Renal cortex interstitium (tissue), 11 donors: Measurements from ENCODE around the gene SHBG. TPM values are rescaled to one million over a fixed set of nuclear protein-coding genes. Genes with fewer than 3 reads are reported as not detected.
"Not testable (repeated sequence)": the region's sequence is repeated elsewhere in the genome, so short reads cannot be mapped to it uniquely, and the experiment has no call there.

Source experiments
- DNase-seq, 11 donors: peaks; one replicate each; pipeline ENCODE4 v3.0.0-alpha.2; 2013; ENCODE audit warnings: low read depth in 9 of 11, low spot score in 4 of 11; ENCODE audit errors: extremely low read depth in 1 of 11
- polyA plus RNA-seq, 3 donors: library from polyadenylated mRNA; unstranded; fragments of 120-200 nt; gene quantifications; one replicate each; pipeline ENCODE4 v1.2.1, GENCODE V29; 2013; ENCODE audit not compliant: insufficient read length in 3 of 3

The SHBG gene
- polyA plus RNA-seq, 3 donors = 3.4 to 4.7 (median 4.0) TPM

DNA sequence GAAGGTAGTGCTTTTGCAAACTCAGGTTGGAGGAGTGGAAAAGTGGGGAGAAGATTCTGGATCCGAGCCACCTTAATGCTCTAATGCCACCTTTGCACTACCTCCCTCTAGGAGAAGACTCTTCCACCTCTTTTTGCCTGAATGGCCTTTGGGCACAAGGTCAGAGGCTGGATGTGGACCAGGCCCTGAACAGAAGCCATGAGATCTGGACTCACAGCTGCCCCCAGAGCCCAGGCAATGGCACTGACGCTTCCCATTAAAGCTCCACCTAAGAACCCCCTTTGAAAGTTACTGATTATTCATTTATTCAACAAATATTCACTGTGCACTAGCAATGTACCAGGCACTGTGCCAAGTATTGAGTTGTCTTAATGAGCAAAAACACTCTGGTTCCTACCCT is 3.2 kb downstream of the SHBG start:
- no peak for DNase-seq

DNA sequence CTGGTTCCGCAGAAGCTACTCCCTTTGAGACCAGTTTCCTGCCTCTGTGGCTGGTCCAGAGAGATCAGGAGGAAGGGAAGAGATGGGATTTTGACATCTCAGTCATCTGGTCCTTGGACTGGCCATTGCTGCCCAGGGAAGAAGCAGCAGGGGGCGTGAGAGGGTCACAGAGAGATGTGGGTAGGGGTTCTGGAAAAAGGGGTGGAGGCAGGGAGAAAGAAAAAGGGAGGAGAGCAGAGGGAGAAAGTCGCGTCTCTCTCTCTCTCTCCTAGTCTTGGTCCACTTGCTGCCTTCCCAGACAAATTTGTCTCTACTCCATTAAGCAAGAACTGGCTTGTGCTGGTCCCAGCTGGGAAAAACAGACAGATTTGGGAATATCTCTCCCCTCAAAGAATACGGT is 4.4 kb downstream of the SHBG start:
- DNase-seq = peak in 6 of 11 donors; percentile 58 to 74 (median 68)

DNA sequence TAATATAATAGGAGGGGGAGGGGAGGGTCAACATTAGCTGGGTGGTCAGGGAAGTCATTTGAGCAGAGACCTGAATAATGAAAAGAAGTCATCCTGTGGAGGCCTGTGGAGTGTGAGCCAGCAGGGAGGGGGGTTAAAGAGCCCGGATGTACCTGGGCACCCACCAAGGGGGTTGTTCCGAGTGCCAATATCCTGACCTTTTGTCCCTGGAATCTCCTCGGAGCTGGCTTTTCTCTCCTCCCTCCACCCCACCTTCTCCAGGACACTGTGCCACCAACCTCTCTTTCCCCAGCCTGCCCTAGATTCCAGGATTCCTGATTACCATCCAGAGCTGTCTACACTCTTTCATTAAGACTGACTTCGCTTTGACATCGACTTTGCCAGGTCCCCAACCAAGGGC is 6.2 kb downstream of the SHBG start:
- DNase-seq = no peak

DNA sequence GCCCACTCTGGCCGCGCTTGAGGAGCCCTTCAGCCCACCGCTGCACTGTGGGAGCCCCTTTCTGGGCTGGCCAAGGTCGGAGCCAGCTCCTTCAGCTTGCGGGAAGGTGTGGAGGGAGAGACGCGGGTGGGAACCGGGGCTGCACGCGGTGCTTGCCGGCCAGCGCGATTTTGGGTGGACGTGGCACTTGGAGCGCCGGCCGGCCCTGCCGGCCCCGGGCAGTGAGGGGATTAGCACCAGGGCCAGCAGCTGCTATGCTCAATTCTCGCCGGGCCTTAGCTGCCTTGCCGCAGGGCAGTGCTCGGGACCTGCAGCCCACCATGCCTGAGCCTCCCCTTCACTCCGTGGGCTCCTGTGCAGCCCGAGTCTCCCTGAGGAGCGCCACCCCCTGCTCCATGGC is 10.8 kb downstream of the SHBG start:
- DNase-seq = no peak

DNA sequence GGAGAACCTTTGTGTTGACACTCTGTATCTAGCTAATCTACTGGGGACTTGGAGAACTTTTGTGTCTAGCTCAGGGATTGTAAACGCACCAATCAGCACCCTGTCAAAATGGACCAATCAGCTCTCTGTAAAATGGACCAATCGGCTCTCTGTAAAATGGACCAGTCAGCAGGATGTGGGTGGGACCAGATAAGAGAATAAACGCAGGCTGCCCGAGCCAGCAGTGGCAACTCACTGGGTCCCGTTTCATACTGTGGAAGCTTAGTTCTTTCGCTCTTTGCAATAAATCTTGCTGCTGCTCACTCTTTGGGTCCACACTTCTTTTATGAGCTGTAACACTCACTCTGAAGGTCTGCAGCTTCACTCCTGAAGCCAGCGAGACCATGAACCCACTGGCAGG is 11.7 kb downstream of the SHBG start:
- not testable (repeated sequence) for DNase-seq

DNA sequence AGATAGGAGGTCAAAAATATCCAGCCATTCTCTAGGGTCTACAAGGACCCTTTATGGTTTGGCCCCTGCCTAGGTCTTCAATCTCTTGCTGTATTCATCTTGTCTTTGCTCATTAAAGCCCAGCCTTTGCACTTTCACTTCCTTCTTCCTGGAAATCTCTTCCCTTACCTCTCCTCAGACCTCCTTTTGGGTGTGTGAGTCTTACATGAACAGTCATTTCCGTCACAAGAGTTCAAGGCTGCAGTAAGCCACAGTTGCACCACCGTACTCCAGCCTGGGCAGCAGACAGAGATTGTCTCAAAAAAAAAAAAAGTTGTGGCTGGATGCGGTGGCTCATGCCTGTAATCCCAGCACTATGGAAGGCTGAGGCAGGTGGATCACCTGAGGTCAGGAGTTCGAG is 14.8 kb downstream of the SHBG start:
- no peak for DNase-seq

DNA sequence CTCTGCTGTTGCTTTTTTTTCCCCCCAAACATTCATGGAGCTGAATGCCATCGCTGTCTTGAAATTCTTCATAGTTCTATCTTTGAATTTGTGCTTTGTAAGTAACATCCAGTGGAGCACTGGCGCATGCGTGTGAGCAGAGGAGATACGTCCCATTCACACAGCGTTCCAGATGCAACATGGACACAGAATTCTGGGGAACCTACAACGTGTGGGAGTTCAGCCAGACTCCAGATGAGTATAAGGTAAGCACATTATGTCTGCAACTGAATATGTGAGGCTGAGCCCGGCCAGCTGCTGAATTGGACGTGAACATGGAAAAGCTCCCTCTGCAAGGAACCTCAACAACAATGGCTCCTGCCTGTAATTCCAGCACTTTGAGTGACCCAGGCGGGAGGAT is 16.5 kb downstream of the SHBG start:
- no peak for DNase-seq

DNA sequence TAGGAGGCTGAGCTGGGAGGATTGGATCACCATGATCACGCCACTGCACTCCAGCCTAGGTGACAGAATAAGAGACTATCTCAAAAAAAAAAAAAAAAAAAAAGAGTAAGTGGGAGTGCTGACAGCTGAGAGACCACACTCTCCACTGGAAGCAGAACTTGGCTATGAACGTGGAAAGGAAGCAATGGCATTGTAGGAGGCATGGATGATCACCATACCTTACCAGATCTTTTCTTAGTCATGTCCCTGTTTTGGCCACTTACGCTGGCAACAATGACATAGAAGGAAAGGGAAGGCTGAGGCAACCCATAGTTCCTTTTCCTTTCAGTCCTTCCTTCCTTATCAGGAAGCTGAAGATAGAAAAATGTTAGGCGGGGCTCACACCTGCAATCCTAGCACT is 17.1 kb downstream of the SHBG start:
- no peak for DNase-seq

DNA sequence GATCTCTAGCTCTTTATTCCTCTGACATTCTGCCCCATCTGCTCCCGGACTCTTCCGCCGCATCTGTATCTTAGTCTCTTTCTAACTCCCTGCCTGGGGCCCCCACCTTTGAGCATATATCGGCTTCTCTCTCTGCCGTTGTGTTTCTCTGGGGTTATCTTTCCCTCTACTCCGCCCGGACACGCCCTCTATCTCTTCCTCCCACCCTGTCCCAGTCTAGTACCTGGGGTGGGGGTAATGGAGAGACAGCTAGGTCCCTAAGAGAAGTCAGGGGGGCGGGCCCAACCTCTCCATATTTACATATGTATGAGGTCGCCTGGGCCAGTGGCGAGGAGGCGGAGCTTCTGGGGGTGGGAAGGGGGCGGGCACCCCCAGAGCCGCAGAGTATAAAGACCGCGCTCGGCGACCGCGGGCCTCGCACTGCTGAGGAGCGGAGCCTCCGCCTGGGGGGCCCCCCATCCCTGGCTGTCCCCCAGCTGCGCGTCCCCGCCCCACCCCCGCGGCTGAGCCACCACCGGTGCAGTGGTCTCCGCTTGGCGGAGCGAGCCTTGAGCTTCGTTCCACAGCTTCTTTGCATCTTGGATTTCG is 20.7 kb downstream of the SHBG start, which contains the start of gene ATP1B2:
Gene ATP1B2, plus strand, starts transcription at position 418 of the 588 bp plus-strand sequence. CDS start 593 bp downstream, outside the sequence.
- peak in 5 of 11 donors; percentile 51 to 70 (median 56) for DNase-seq

DNA sequence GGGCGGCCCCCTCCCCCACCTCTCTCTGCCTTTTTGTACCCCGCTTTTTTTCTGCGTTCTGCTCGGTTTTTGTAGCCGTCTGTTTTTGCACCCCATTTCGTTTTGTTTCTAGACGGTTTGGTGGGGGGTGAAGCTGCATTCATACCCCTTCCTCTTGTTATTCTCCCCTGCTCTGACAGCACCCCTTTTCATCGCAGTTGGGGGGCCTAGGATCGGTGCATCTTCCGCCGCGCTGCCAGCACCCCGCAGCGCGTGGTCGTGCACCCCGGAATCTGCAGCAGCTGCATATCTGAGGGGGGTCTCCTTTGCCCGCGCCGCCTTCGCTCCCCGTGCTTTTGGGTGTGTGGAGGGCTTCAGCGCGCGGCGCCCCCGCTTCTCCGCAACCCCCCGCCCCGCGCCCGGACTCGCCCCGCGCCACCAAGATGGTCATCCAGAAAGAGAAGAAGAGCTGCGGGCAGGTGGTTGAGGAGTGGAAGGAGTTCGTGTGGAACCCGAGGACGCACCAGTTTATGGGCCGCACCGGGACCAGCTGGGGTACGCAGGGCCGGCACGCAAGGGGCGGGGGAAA is 21.2 kb downstream of the SHBG start:
- no peak for DNase-seq

DNA sequence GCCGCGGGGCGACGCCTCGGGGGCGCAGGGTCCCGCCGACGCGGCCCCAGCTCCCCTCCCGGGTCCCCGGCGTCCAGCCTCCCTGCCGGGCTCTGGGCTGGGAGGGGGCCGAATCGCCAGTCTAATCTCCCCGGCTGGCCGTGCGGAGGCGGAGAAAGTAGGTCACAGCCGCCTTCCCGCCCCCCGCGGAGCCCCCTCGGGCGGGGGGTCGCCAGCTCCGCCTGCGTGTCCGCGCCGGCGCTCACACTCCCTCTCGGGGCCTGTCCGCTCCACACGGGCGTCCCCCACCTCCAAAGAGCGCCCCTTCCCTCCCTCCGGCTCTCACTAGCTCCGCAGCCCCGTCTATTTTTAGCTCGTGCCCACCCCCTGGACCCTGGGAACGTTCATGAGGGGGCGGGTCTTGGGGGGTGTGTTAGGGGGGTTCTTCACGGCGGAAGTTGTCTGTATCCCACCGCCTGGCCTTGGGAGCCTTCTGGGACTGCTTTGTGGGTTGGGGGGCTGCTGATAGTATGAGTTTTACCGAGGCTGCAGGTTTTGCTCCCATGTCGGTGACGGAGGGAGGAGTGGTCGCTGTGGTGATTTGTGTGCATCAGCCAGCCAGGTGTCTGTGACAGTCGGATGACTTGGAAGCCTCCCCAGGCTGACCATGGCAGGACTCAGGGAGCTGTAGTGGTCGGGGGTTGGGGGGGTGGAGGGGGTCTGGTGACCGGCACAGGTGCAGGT is 21.9 kb downstream of the SHBG start:
- peak in 5 of 11 donors; percentile 42 to 77 (median 71) for DNase-seq

DNA sequence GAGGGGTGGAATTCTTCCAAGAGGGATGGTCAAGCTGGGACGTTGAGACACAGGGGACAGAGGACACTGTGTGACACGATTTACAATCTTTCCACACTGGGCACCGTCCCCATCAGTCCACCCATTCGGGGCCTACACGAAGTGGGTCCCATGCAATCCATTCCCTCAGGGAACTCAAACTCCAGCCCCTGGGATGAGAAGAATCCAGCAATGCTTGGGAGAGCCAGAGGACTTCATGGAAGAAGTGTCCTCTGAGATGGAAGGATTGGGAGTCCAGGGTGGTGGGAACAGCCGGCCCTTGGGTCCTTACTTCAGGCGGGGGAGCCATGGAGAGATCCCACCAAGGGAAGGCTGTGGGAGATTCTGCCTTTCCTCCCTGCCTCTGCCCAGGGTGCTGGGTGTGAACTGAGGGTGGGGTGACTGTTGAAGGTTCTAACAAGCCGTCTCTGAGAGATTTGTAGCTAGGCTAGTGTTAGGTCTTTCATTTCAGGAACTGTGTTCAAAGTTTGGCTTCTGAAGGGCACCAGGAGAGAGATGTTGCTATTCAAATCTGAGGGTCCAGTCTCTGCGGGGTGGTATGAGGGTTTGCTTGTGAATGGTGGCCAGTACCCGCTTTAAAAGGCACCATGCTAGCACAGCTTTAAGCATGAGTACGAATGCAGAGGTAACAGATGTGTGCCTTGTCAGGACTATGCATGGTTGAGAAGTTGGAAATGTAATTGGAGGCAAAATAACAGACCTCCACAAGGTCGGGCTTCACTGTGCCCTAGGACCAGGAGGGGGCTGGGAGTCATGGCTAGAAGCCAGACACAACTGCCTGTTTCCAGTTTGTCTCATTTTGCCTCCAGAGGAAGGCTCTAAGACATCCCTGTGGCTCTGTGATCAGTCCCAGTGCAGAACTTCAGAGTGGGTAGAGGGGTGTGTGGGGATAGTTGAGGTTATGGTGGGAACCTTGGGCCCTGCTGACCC is 22.7 kb downstream of the SHBG start:
- DNase-seq = no peak

DNA sequence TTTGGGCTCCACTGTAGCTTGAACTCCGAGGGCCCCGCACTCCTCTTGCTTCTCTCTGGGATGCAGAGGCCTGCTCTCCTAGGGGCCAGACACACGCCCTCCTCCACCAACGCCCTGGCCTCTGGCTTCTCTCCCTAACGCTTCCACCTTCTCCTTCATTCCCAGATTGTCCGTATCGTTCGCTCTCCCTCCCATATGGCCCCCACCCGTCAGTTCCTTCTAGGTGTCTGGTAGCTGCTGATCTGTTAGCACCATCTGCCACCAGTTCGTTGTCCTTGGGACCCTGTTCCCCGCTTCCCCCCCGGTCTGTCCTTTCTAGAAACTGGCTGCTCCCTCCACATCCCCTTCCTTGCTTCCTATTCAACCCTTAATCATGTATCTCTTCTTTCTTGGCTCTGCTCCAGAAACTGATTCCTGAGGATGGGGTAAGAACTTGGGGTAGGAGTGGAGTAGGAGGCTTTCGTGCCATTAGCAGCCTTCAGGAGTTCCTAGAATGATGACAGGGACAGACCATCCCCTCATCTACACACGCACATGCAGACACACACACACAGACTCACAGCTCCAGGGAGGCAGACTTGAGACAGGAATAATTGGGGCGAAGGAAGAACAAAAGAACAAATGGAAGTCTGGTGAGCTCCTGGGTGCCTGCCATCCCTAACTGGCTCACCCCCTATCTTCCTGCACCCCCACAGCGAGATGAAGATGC is 25.1 kb downstream of the SHBG start:
- DNase-seq = no peak

DNA sequence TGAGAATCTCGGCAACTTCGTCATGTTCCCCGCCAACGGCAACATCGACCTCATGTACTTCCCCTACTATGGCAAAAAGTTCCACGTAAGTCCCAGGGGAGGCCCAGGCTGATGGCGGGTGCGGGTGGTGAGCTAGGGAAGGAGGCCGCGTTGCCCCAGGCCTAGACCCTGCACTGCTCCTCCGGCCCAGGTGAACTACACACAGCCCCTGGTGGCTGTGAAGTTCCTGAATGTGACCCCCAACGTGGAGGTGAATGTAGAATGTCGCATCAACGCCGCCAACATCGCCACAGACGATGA is 25.6 kb downstream of the SHBG start:
- no peak for DNase-seq

DNA sequence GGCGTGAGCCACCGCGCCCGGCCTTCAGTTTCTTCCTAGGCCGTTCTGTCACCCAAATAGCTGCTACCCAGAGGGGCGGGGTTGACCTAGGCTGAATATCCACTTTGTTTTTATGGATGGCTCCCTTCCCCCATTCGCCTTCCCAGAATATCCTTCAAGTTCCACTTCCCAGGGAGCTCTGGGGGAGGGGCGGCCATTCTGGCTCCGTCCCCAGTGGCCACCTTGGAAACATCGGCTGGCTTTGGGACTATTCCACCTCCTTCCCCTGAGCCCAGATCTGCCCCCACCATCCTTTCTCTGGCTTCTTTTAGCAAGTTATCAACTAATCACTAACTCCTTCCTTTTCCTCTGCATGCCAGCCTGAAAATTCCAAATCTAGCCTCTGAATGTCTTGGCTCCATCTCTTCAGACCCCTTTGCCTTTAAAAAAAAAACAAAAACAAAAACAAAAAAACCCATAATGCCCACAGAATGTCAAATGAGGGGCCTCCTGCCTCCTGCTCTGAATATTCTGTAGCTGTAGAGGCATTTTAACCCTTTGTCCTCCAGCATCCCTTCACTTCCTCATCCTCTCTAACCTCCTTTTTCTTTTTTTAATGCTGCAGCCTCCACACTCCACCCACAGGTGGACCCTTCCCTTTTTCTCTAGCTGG is 27.1 kb downstream of the SHBG start:
- DNase-seq = peak in 3 of 11 donors; percentile 55 to 63 (median 55)

DNA sequence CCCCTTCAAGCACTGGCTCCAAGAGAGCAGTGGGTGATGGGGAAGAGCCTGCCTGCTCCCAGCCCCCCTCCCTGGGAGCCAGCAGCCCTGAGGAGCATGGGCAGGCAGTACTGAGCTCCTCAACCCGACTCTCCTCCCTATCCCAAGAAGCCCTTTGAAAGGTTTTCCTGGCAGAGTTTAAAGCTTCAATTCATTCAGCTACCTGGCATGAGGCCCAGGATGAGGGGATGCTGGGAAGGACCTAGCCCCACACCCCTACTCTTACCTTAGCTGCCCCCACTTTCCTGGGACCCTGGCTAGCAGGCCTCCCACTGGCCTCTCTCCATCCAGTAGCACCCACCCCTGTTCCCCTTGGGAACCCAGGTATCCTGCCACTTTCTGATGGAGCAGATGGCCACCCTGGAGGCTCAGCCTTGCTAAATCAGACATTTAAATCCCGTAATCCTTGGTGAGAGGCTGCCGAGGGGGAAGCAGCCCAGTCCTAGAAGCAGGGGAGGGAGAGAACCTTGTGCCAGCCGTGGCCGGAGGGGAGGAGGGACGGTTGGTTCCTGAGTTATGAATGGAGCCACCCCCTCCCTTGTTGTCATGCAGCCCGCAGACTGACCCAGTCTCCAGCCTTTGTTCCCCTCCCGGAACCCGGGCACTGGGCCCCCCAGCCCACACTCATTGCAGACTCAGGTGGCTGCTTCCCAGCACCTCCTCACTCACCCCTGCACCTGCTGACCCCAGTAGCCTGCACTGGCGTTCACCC is 37.9 kb downstream of the SHBG start:
- no peak for DNase-seq

DNA sequence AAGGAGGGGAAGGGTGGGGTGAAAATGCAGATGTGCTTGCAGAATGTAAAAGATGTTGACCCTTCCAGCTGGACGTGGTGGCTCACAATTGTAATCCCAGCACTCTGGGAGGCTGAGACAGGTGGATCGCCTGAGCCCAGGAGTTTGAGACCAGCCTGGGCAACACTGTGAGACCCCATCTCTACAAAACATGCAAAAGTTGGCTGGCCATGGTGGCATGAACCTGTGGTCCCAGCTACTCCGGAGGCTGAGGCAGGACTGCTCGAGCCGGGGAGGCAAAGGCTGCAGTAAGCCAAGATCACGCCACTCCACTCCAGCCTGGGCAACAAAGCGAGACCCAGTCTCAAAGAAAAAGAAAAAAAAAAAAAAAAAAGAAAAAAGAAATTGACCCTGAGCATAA is 38.5 kb downstream of the SHBG start:
- DNase-seq = no peak

DNA sequence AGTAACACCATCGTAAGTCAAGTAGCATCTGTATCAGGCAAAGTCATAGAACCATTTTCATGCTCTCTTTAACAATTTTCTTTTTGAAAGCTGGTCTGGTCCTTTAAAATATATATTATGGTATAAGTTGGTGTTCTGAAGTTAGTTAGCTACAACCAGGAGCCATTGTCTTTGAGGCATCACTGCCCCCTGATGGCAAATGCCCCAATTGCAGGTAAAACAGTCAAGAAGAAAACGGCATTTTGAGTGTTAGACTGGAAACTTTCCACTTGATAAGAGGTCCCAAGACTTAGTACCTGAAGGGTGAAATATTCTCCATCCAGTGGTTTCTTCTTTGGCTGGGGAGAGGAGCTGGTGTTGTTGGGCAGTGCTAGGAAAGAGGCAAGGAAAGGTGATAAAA is 43.3 kb downstream of the SHBG start:
- DNase-seq = no peak
